GM23338 (cell line): ENCODE measurements around the gene SNRPN. TPM values are rescaled to one million over a fixed set of nuclear protein-coding genes. Genes with fewer than 3 reads are reported as not detected.
"Not testable (repeated sequence)": the region's sequence is repeated elsewhere in the genome, so short reads cannot be mapped to it uniquely, and the experiment has no call there.

Experiments used
- ATAC-seq: fragments of 200-7000 bp; cut with Tn5 transposase; 3 replicates; pipeline ENCODE4 v1.9.1; 2020
- DNase-seq: peaks from one replicate; pipeline ENCODE4 v3.0.0-alpha.2; 2015; ENCODE audit warnings: low spot score
- H2AFZ ChIP-seq: fragments of 200-600 bp; sonication (generic); 2 replicates; pipeline ENCODE4 v1.8.0; 2016; ENCODE audit warnings: antibody characterized with exemption, mild to moderate bottlenecking, moderate library complexity
- H3F3A ChIP-seq: fragments of 200-600 bp; sonication (generic); replicated peaks from 2 replicates; pipeline ENCODE4 v1.8.0; 2017; ENCODE audit warnings: antibody characterized with exemption, mixed run types, low read depth
- H3K27ac ChIP-seq: fragments of 200-600 bp; sonication (generic); 2 replicates; pipeline ENCODE4 v1.6.1; 2016; ENCODE audit warnings: low read depth
- H3K27me3 ChIP-seq: fragments of 200-600 bp; sonication (generic); 2 replicates; pipeline ENCODE4 v1.8.0; 2016; ENCODE audit warnings: mild to moderate bottlenecking, mixed run types, moderate library complexity; ENCODE audit not compliant: insufficient read depth
- H3K36me3 ChIP-seq: fragments of 200-600 bp; sonication (generic); 2 replicates; pipeline ENCODE4 v1.8.0; 2016; ENCODE audit warnings: mild to moderate bottlenecking; ENCODE audit not compliant: insufficient read depth
- H3K4me1 ChIP-seq: fragments of 200-600 bp; sonication (generic); 2 replicates; pipeline ENCODE4 v1.8.0; 2016; ENCODE audit warnings: mild to moderate bottlenecking, moderate library complexity; ENCODE audit not compliant: insufficient read depth
- H3K4me2 ChIP-seq: fragments of 200-600 bp; sonication (generic); 2 replicates; pipeline ENCODE4 v1.7.1; 2017; ENCODE audit warnings: mixed run types
- H3K4me3 ChIP-seq: fragments of 200-600 bp; sonication (generic); 2 replicates; pipeline ENCODE4 v1.6.1; 2016; ENCODE audit warnings: mixed run types
- H3K79me2 ChIP-seq: fragments of 200-600 bp; sonication (generic); replicated peaks from 2 replicates; pipeline ENCODE4 v1.8.0; 2017; ENCODE audit warnings: mild to moderate bottlenecking; ENCODE audit not compliant: insufficient read depth
- H3K9me2 ChIP-seq: fragments of 200-600 bp; sonication (generic); 2 replicates; pipeline ENCODE4 v1.8.0; 2017; ENCODE audit not compliant: insufficient read depth
- H4K20me1 ChIP-seq: fragments of 200-600 bp; sonication (generic); replicated peaks from 2 replicates; pipeline ENCODE4 v1.8.0; 2017; ENCODE audit warnings: mild to moderate bottlenecking; ENCODE audit not compliant: insufficient read depth
- H3K27ac Mint-ChIP-seq: 2 replicates; pipeline ENCODE4 v1.8.0; 2020; ENCODE audit warnings: inconsistent platforms, mild to moderate bottlenecking, moderate library complexity, mixed read lengths
- H3K27me3 Mint-ChIP-seq: 3 replicates; pipeline ENCODE4 v1.8.0; 2022; ENCODE audit warnings: low read depth, mild to moderate bottlenecking, moderate library complexity, mixed read lengths, inconsistent platforms; ENCODE audit not compliant: insufficient read depth, poor library complexity
- H3K36me3 Mint-ChIP-seq: 3 replicates; pipeline ENCODE4 v1.8.0; 2021; ENCODE audit warnings: low read depth, mild to moderate bottlenecking, inconsistent platforms, moderate library complexity, mixed read lengths
- H3K4me1 Mint-ChIP-seq: 3 replicates; pipeline ENCODE4 v1.8.0; 2020; ENCODE audit warnings: mild to moderate bottlenecking, inconsistent platforms, mixed read lengths
- H3K4me3 Mint-ChIP-seq: 3 replicates; pipeline ENCODE4 v1.8.0; 2021; ENCODE audit warnings: moderate library complexity, mild to moderate bottlenecking, inconsistent platforms, mixed read lengths
- H3K9me3 Mint-ChIP-seq: 3 replicates; pipeline ENCODE4 v1.8.0; 2020; ENCODE audit warnings: moderate library complexity, mild to moderate bottlenecking, inconsistent platforms, mixed read lengths
- CREB1 ChIP-seq: fragments of 250-450 bp; sonication (Bioruptor Pico); IDR thresholded peaks from 2 replicates; pipeline ENCODE4 v1.5.0; 2020; ENCODE audit warnings: low read depth, mild to moderate bottlenecking, moderate library complexity
- NANOG ChIP-seq: IDR thresholded peaks from 2 replicates; pipeline ENCODE4 v1.6.1; 2016; ENCODE audit warnings: antibody characterized with exemption, borderline replicate concordance
- ZNF114 ChIP-seq: fragments of 250-450 bp; sonication (Bioruptor Pico); IDR thresholded peaks from 2 replicates; pipeline ENCODE4 v1.5.0; 2020; ENCODE audit warnings: mild to moderate bottlenecking, moderate library complexity
- ZNF331 ChIP-seq: fragments of 250-450 bp; sonication (Bioruptor Pico); IDR thresholded peaks from 2 replicates; pipeline ENCODE4 v1.5.0; 2020; ENCODE audit warnings: low read depth, mild to moderate bottlenecking, moderate library complexity
- polyA plus RNA-seq: library from polyadenylated mRNA; unstranded; fragments of >200 nt; fragmentation: Nextera tagmentation; extraction: Ambion mirVana; gene quantifications from 2 replicates; pipeline ENCODE4 v1.2.1, GENCODE V29; 2016
- total RNA-seq: library from RNA; depleted of rRNA; stranded (reverse); fragments of >200 nt; shearing (Covaris generic); gene quantifications from 2 replicates; pipeline ENCODE4 v1.2.3, GENCODE V29; 2014
- TF ChIP-seq, protein P1 (sequence below): fragments of 250-450 bp; sonication (Bioruptor Pico); IDR thresholded peaks from 2 replicates; pipeline ENCODE4 v1.5.0; 2020; ENCODE audit warnings: mild to moderate bottlenecking, moderate library complexity
- TF ChIP-seq, protein P2 (sequence below): IDR thresholded peaks from 2 replicates; pipeline ENCODE4 v1.6.1; 2016; ENCODE audit warnings: antibody characterized with exemption
- TF ChIP-seq, protein P3 (sequence below): IDR thresholded peaks from one replicate; pipeline ENCODE4 v1.6.1; 2018; ENCODE audit warnings: antibody characterized with exemption; ENCODE audit not compliant: unreplicated experiment

The SNRPN gene
- total and polyA plus RNA-seq, 2 experiments from 2014 or later = 919 to 966 TPM

DNA sequence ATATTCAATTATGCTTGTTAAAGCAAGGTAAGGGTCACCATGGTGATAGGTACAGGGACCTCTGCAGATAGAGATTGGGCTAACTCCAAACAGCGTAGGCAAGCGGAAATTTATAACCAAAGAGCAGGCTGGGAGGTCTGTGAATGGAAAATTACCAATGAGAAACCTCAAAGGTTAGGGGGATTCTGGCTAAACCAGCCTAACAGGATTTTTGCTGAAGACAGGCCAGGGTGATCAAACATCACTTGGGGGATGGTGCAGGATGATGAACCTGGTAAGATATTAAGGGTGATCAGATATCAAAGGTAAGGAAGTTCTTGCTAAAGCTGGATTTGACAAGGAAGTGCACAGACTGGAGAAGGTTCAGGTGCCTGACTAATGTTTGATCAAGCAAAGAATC lies 35.3 kb upstream of the SNRPN start (continued):
- TF ChIP-seq, protein P1, sequence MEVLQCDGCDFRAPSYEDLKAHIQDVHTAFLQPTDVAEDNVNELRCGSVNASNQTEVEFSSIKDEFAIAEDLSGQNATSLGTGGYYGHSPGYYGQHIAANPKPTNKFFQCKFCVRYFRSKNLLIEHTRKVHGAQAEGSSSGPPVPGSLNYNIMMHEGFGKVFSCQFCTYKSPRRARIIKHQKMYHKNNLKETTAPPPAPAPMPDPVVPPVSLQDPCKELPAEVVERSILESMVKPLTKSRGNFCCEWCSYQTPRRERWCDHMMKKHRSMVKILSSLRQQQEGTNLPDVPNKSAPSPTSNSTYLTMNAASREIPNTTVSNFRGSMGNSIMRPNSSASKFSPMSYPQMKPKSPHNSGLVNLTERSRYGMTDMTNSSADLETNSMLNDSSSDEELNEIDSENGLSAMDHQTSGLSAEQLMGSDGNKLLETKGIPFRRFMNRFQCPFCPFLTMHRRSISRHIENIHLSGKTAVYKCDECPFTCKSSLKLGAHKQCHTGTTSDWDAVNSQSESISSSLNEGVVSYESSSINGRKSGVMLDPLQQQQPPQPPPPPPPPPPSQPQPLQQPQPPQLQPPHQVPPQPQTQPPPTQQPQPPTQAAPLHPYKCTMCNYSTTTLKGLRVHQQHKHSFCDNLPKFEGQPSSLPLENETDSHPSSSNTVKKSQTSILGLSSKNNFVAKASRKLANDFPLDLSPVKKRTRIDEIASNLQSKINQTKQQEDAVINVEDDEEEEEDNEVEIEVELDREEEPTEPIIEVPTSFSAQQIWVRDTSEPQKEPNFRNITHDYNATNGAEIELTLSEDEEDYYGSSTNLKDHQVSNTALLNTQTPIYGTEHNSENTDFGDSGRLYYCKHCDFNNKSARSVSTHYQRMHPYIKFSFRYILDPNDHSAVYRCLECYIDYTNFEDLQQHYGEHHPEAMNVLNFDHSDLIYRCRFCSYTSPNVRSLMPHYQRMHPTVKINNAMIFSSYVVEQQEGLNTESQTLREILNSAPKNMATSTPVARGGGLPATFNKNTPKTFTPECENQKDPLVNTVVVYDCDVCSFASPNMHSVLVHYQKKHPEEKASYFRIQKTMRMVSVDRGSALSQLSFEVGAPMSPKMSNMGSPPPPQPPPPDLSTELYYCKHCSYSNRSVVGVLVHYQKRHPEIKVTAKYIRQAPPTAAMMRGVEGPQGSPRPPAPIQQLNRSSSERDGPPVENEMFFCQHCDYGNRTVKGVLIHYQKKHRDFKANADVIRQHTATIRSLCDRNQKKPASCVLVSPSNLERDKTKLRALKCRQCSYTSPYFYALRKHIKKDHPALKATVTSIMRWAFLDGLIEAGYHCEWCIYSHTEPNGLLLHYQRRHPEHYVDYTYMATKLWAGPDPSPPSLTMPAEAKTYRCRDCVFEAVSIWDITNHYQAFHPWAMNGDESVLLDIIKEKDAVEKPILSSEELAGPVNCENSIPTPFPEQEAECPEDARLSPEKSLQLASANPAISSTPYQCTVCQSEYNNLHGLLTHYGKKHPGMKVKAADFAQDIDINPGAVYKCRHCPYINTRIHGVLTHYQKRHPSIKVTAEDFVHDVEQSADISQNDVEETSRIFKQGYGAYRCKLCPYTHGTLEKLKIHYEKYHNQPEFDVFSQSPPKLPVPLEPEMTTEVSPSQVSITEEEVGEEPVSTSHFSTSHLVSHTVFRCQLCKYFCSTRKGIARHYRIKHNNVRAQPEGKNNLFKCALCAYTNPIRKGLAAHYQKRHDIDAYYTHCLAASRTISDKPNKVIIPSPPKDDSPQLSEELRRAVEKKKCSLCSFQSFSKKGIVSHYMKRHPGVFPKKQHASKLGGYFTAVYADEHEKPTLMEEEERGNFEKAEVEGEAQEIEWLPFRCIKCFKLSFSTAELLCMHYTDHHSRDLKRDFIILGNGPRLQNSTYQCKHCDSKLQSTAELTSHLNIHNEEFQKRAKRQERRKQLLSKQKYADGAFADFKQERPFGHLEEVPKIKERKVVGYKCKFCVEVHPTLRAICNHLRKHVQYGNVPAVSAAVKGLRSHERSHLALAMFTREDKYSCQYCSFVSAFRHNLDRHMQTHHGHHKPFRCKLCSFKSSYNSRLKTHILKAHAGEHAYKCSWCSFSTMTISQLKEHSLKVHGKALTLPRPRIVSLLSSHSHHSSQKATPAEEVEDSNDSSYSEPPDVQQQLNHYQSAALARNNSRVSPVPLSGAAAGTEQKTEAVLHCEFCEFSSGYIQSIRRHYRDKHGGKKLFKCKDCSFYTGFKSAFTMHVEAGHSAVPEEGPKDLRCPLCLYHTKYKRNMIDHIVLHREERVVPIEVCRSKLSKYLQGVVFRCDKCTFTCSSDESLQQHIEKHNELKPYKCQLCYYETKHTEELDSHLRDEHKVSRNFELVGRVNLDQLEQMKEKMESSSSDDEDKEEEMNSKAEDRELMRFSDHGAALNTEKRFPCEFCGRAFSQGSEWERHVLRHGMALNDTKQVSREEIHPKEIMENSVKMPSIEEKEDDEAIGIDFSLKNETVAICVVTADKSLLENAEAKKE (CRISPR knock-in tag) = no peak
- TF ChIP-seq ZNF331 (CRISPR knock-in tag) (no peak), NANOG (no peak), CREB1 (CRISPR knock-in tag) (no peak), ZNF114 (CRISPR knock-in tag) (no peak)
- TF ChIP-seq, protein P2, sequence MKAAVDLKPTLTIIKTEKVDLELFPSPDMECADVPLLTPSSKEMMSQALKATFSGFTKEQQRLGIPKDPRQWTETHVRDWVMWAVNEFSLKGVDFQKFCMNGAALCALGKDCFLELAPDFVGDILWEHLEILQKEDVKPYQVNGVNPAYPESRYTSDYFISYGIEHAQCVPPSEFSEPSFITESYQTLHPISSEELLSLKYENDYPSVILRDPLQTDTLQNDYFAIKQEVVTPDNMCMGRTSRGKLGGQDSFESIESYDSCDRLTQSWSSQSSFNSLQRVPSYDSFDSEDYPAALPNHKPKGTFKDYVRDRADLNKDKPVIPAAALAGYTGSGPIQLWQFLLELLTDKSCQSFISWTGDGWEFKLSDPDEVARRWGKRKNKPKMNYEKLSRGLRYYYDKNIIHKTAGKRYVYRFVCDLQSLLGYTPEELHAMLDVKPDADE = no peak
- TF ChIP-seq, protein P3, sequence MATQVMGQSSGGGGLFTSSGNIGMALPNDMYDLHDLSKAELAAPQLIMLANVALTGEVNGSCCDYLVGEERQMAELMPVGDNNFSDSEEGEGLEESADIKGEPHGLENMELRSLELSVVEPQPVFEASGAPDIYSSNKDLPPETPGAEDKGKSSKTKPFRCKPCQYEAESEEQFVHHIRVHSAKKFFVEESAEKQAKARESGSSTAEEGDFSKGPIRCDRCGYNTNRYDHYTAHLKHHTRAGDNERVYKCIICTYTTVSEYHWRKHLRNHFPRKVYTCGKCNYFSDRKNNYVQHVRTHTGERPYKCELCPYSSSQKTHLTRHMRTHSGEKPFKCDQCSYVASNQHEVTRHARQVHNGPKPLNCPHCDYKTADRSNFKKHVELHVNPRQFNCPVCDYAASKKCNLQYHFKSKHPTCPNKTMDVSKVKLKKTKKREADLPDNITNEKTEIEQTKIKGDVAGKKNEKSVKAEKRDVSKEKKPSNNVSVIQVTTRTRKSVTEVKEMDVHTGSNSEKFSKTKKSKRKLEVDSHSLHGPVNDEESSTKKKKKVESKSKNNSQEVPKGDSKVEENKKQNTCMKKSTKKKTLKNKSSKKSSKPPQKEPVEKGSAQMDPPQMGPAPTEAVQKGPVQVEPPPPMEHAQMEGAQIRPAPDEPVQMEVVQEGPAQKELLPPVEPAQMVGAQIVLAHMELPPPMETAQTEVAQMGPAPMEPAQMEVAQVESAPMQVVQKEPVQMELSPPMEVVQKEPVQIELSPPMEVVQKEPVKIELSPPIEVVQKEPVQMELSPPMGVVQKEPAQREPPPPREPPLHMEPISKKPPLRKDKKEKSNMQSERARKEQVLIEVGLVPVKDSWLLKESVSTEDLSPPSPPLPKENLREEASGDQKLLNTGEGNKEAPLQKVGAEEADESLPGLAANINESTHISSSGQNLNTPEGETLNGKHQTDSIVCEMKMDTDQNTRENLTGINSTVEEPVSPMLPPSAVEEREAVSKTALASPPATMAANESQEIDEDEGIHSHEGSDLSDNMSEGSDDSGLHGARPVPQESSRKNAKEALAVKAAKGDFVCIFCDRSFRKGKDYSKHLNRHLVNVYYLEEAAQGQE = no peak

GRCh38 chr15:24922781-24923180 lies 32.0 kb upstream of the SNRPN start:
- H3F3A ChIP-seq, ATAC-seq, H3K9me2 ChIP-seq, H3K27me3 ChIP-seq, H2AFZ ChIP-seq, H3K4me3 Mint-ChIP-seq, H3K27ac ChIP-seq, H3K4me3 ChIP-seq, H3K36me3 ChIP-seq, H3K79me2 ChIP-seq, H4K20me1 ChIP-seq, H3K4me2 ChIP-seq, DNase-seq, H3K36me3 Mint-ChIP-seq, H3K27ac Mint-ChIP-seq: not testable (repeated sequence)
- Mint-ChIP-seq H3K9me3 (peaks cover 24% of the 10 kb centered on the region), H3K4me1 (peaks cover 33% of the 10 kb centered on the region), H3K27me3 (peaks cover 12% of the 10 kb centered on the region)
- H3K4me1 ChIP-seq = peaks cover 17% of the 10 kb centered on the region
